DND-41 (cell line): Measurements from ENCODE around the gene EYS.

Experiments
- CTCF ChIP-seq: IDR thresholded peaks from 2 replicates; pipeline ENCODE4 v1.5.1; 2012; ENCODE audit warnings: borderline replicate concordance, low read length, moderate library complexity, mild to moderate bottlenecking; ENCODE audit not compliant: poor library complexity, severe bottlenecking; ENCODE audit errors: extremely low read depth
- EZH2 ChIP-seq: IDR thresholded peaks from 3 replicates; pipeline ENCODE4 v1.6.1; 2012; ENCODE audit warnings: borderline replicate concordance, low read depth, mild to moderate bottlenecking, moderate library complexity, low read length, inconsistent platforms; ENCODE audit not compliant: severe bottlenecking

GRCh38 chr6:64998204-64998603 lies 708.8 kb downstream of the EYS start:
- TF ChIP-seq CTCF, result no peak
- no peak for TF ChIP-seq EZH2
